Measurements from ENCODE around the gene SLC34A1.

Gene SLC34A1

GRCh38 chr5:177362610-177363507, 21.4 kb upstream of the SLC34A1 start:
- Histone ChIP-seq H3K27ac (ENCODE audit: low read length) (no peak overlapping the region), H3K4me3 (ENCODE audit: low read length in 2 of 2) (peak overlapping the region; percentile 0 to 70), H3K4me1 (ENCODE audit: control insufficient read depth, insufficient read depth, low read length) (peaks cover 32% of the 10 kb centered on the region), H3K36me3 (ENCODE audit: control insufficient read depth in 2 of 2, insufficient read depth in 2 of 2, low read length in 2 of 2) (no peaks in the 10 kb centered on the region), H3K9ac (ENCODE audit: low read length in 2 of 2) (peak overlapping the region; percentile 10 to 21), H3K9me3 (ENCODE audit: control insufficient read depth in 2 of 2, low read length in 2 of 2) (no peaks in the 10 kb centered on the region), H3K27me3 (ENCODE audit: control insufficient read depth in 1 of 2, insufficient read depth in 2 of 2, low read length in 2 of 2) (no peaks in the 10 kb centered on the region)

GRCh38 chr5:177363565-177363964, 20.7 kb upstream of the SLC34A1 start:
- no peaks in the 10 kb centered on the region for H3K36me3 ChIP-seq (ENCODE audit: control insufficient read depth in 2 of 2, insufficient read depth in 2 of 2, low read length in 2 of 2)
- no peak overlapping the region for H3K27ac ChIP-seq (ENCODE audit: low read length)
- H3K9ac ChIP-seq (ENCODE audit: low read length in 2 of 2), result no peak overlapping the region
- no peaks in the 10 kb centered on the region for H3K9me3 ChIP-seq (ENCODE audit: control insufficient read depth in 2 of 2, low read length in 2 of 2)
- peaks cover 33% of the 10 kb centered on the region for H3K4me1 ChIP-seq (ENCODE audit: control insufficient read depth, insufficient read depth, low read length)
- H3K27me3 ChIP-seq (ENCODE audit: control insufficient read depth in 1 of 2, insufficient read depth in 2 of 2, low read length in 2 of 2), result no peaks in the 10 kb centered on the region
- peak overlapping the region; percentile 0 to 70 for H3K4me3 ChIP-seq (ENCODE audit: low read length in 2 of 2)

- Histone ChIP-seq H3K27me3 (ENCODE audit: control insufficient read depth in 1 of 2, insufficient read depth in 2 of 2, low read length in 2 of 2) (no peaks in the 10 kb centered on the region), H3K4me3 (ENCODE audit: low read length in 2 of 2) (no peak overlapping the region), H3K4me1 (ENCODE audit: control insufficient read depth, insufficient read depth, low read length) (peaks cover 33% of the 10 kb centered on the region), H3K9me3 (ENCODE audit: control insufficient read depth in 2 of 2, low read length in 2 of 2) (no peaks in the 10 kb centered on the region), H3K27ac (ENCODE audit: low read length) (no peak overlapping the region), H3K9ac (ENCODE audit: low read length in 2 of 2) (peak overlapping the region in 1 of 2 donors; percentile 21), H3K36me3 (ENCODE audit: control insufficient read depth in 2 of 2, insufficient read depth in 2 of 2, low read length in 2 of 2) (no peaks in the 10 kb centered on the region)
Measured at GRCh38 chr5:177364159-177364962, 19.9 kb upstream of the SLC34A1 start.

DNA sequence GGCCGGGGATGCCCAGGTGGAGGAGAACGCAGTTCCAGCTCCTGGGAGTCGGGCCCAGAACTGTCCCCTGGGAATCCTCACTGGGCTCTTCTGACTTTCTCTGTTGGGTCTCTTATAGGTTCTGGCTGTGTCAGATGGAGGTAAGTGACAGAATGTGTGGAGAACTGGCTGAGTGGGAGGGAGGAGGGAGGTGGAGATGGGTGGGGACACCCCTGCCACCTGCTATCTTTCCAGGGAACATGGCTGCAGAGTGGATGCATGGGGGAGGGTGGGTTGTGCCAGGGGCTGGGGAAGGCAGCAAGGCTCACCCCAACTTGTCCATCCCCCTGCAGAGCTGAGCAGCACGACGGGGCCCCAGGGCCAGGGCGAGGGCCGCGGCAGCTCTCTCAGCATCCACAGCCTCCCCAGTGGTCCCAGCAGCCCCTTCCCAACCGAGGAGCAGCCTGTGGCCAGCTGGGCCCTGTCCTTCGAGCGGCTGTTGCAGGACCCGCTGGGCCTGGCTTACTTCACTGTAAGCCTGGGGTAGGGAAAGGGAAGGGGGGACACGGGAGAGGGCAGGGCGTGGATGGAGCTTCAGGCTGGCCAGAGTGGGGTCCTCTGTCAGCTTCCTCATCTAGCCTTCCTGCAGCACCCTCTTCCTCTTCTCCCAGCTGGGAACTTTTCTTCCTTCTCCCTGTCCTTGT, 18.2 kb upstream of the SLC34A1 start:
- Histone ChIP-seq H3K4me3 (ENCODE audit: low read length in 2 of 2) (peak overlapping the region; percentile 75), H3K27me3 (ENCODE audit: control insufficient read depth in 1 of 2, insufficient read depth in 2 of 2, low read length in 2 of 2) (no peaks in the 10 kb centered on the region), H3K4me1 (ENCODE audit: control insufficient read depth, insufficient read depth, low read length) (peaks cover 33% of the 10 kb centered on the region), H3K9me3 (ENCODE audit: control insufficient read depth in 2 of 2, low read length in 2 of 2) (no peaks in the 10 kb centered on the region), H3K36me3 (ENCODE audit: control insufficient read depth in 2 of 2, insufficient read depth in 2 of 2, low read length in 2 of 2) (no peaks in the 10 kb centered on the region), H3K27ac (ENCODE audit: low read length) (peak overlapping the region; percentile 93), H3K9ac (ENCODE audit: low read length in 2 of 2) (peak overlapping the region; percentile 78 to 88)

GRCh38 chr5:177366528-177367322, 17.5 kb upstream of the SLC34A1 start:
- no peaks in the 10 kb centered on the region for H3K27me3 ChIP-seq (ENCODE audit: control insufficient read depth in 1 of 2, insufficient read depth in 2 of 2, low read length in 2 of 2)
- peak overlapping the region; percentile 78 to 88 for H3K9ac ChIP-seq (ENCODE audit: low read length in 2 of 2)
- peak overlapping the region; percentile 75 for H3K4me3 ChIP-seq (ENCODE audit: low read length in 2 of 2)
- no peaks in the 10 kb centered on the region for H3K36me3 ChIP-seq (ENCODE audit: control insufficient read depth in 2 of 2, insufficient read depth in 2 of 2, low read length in 2 of 2)
- H3K27ac ChIP-seq (ENCODE audit: low read length), result peak overlapping the region; percentile 93
- H3K9me3 ChIP-seq (ENCODE audit: control insufficient read depth in 2 of 2, low read length in 2 of 2), result no peaks in the 10 kb centered on the region
- peaks cover 40% of the 10 kb centered on the region for H3K4me1 ChIP-seq (ENCODE audit: control insufficient read depth, insufficient read depth, low read length)

DNA sequence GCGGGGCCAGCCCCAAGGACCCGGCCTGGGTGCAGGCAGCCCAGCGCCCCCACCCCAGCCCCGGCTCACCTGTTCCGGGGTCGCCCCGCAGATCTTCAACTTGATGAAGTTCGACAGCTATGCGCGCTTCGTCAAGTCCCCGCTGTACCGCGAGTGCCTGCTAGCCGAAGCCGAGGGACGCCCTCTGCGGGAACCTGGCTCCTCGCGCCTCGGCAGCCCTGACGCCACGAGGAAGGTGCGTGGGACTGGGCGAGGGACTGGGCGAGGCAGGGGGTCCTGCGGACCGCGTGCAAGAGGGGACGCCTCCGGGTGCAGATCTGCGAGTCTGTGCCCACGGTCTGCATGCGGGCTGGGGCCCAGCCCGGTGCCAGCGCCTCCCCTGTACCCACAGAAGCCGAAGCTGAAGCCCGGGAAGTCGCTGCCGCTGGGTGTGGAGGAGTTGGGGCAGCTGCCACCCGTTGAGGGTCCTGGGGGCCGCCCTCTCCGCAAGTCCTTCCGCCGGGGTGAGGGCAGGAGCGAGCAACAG, 16.8 kb upstream of the SLC34A1 start:
- Histone ChIP-seq H3K9me3 (ENCODE audit: control insufficient read depth in 2 of 2, low read length in 2 of 2) (no peaks in the 10 kb centered on the region), H3K4me3 (ENCODE audit: low read length in 2 of 2) (peak overlapping the region; percentile 56 to 75), H3K36me3 (ENCODE audit: control insufficient read depth in 2 of 2, insufficient read depth in 2 of 2, low read length in 2 of 2) (no peaks in the 10 kb centered on the region), H3K9ac (ENCODE audit: low read length in 2 of 2) (peak overlapping the region in 1 of 2 donors; percentile 88), H3K27ac (ENCODE audit: low read length) (peak overlapping the region; percentile 93), H3K4me1 (ENCODE audit: control insufficient read depth, insufficient read depth, low read length) (peaks cover 41% of the 10 kb centered on the region), H3K27me3 (ENCODE audit: control insufficient read depth in 1 of 2, insufficient read depth in 2 of 2, low read length in 2 of 2) (no peaks in the 10 kb centered on the region)

DNA sequence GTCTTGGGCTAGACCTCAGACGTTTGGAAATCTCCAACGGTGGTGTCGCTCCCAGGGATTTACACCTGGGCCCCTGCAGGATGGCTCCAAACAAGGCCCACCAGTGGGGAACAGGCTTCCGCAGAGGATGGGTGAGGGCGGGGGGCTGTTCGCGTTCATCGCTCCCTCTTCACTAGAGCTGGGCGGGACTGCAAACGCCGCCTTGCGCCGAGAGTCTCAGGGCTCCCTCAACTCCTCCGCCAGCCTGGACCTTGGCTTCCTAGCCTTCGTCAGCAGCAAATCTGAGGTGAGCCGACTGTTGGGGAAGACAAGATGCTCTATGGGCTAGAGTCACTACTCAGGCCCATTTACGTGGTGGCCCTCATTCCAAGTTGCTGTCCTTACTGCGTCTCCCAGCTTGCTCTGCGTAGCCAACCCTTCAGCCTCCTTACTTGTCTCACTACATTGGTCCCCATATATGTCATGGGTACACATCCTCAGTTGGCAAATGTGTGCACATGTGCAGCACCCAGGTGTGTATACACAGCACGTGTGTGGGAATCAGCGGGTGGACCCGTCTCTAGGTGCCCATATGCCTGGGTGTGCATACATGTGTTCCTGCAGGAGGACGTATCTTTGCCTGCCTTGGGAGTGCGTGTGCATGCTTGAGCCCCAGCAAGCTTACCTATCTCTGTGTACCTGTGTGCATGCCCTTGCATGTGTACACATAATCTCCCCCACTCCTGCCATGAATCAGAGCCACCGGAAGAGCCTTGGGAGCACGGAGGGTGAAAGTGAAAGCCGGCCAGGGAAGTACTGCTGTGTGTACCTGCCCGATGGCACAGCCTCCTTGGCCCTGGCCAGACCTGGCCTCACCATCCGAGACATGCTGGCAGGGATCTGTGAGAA, 16.0 kb upstream of the SLC34A1 start:
- H3K4me1 ChIP-seq (ENCODE audit: control insufficient read depth, insufficient read depth, low read length), result peaks cover 37% of the 10 kb centered on the region
- no peaks in the 10 kb centered on the region for H3K36me3 ChIP-seq (ENCODE audit: control insufficient read depth in 2 of 2, insufficient read depth in 2 of 2, low read length in 2 of 2)
- no peaks in the 10 kb centered on the region for H3K27me3 ChIP-seq (ENCODE audit: control insufficient read depth in 1 of 2, insufficient read depth in 2 of 2, low read length in 2 of 2)
- no peak overlapping the region for H3K27ac ChIP-seq (ENCODE audit: low read length)
- peak overlapping the region in 1 of 2 donors; percentile 75 for H3K4me3 ChIP-seq (ENCODE audit: low read length in 2 of 2)
- H3K9ac ChIP-seq (ENCODE audit: low read length in 2 of 2), result no peak overlapping the region
- no peaks in the 10 kb centered on the region for H3K9me3 ChIP-seq (ENCODE audit: control insufficient read depth in 2 of 2, low read length in 2 of 2)

GRCh38 chr5:177368869-177369644, 15.2 kb upstream of the SLC34A1 start:
- no peaks in the 10 kb centered on the region for H3K9me3 ChIP-seq (ENCODE audit: control insufficient read depth in 2 of 2, low read length in 2 of 2)
- H3K36me3 ChIP-seq (ENCODE audit: control insufficient read depth in 2 of 2, insufficient read depth in 2 of 2, low read length in 2 of 2), result no peaks in the 10 kb centered on the region
- H3K27ac ChIP-seq (ENCODE audit: low read length), result no peak overlapping the region
- peaks cover 30% of the 10 kb centered on the region for H3K4me1 ChIP-seq (ENCODE audit: control insufficient read depth, insufficient read depth, low read length)
- no peak overlapping the region for H3K9ac ChIP-seq (ENCODE audit: low read length in 2 of 2)
- H3K4me3 ChIP-seq (ENCODE audit: low read length in 2 of 2), result no peak overlapping the region
- H3K27me3 ChIP-seq (ENCODE audit: control insufficient read depth in 1 of 2, insufficient read depth in 2 of 2, low read length in 2 of 2), result no peaks in the 10 kb centered on the region

Data from stomach smooth muscle (tissue), 2 donors.